ENCODE measurements around the gene KRT84. TPM values are rescaled to one million over a fixed set of nuclear protein-coding genes. Genes with fewer than 3 reads are reported as not detected.

The KRT84 gene
- total RNA-seq, 1 donor = not detected

- peak; percentile 60 for DNase-seq (ENCODE audit: insufficient read length, low spot score, missing footprints)
- Histone ChIP-seq H3K36me3 (ENCODE audit: insufficient read depth, low read length) (no peaks in the 10 kb centered on the region), H3K27me3 (ENCODE audit: insufficient read depth, low read length) (peaks cover 22% of the 10 kb centered on the region), H4K20me1 (ENCODE audit: insufficient read depth, low read length) (no peaks in the 10 kb centered on the region), H3K4me1 (ENCODE audit: insufficient read depth, low read length) (no peaks in the 10 kb centered on the region), H2AFZ (ENCODE audit: low read length) (no peak overlapping the region), H3K4me2 (ENCODE audit: insufficient read depth, low read length) (no peak overlapping the region), H3K9me3 (ENCODE audit: low read depth, low read length) (no peaks in the 10 kb centered on the region), H3K27ac (ENCODE audit: low read depth, low read length) (no peak overlapping the region), H3K79me2 (ENCODE audit: insufficient read depth, low read length) (no peaks in the 10 kb centered on the region), H3K4me3 (ENCODE audit: insufficient read depth, low read length) (no peak overlapping the region)
- no peak for TF ChIP-seq CTCF (IDR thresholded peaks at IDR 0.05; ENCODE audit: extremely low read depth, low read depth, low read length)
These were observed 25.8 kb downstream of the KRT84 start for GRCh38 chr12:52359621-52360061.

DNA sequence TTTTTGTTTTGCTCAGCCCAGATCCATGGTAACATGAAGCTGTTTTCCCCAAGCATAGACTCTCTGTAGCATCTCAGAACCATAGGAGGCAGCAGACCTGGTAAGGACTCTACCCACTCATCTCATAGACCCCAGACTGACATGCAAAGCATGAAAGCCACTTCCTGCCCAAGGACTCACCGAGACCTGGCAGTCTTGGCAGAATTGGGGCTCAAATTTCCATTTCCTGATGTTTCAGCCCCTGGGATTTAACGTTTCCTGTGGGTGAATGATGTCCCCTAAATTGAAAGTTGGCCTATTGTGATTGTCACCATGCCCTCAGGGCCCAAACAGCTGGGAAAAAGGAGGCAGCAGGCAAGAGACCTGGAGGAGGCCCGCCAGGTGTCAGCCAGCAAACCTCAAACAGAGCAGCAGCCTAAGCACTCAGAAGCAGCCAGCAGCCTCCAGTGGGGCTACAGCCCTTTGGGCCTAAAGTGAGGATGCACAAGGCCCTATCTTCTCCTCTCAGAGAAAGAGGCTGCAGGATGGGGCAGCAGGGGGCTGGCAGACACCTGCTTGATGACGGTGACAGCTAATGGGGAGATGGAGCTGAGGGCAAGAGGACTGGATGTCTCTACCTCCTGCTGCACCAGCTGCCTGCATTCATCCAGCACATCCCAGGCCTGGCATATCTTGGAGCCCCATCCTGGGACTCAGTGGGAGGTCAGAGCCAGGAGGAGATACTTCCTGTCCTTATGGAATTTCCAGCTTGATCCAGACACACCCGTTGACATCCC lies 26.7 kb downstream of the KRT84 start:
- Histone ChIP-seq H3K79me2 (ENCODE audit: insufficient read depth, low read length) (no peaks in the 10 kb centered on the region), H4K20me1 (ENCODE audit: insufficient read depth, low read length) (no peaks in the 10 kb centered on the region), H3K4me2 (ENCODE audit: insufficient read depth, low read length) (no peak overlapping the region), H3K4me3 (ENCODE audit: insufficient read depth, low read length) (no peak overlapping the region), H2AFZ (ENCODE audit: low read length) (no peak overlapping the region), H3K27me3 (ENCODE audit: insufficient read depth, low read length) (peaks cover 28% of the 10 kb centered on the region), H3K9me3 (ENCODE audit: low read depth, low read length) (no peaks in the 10 kb centered on the region), H3K27ac (ENCODE audit: low read depth, low read length) (no peak overlapping the region), H3K36me3 (ENCODE audit: insufficient read depth, low read length) (no peaks in the 10 kb centered on the region), H3K4me1 (ENCODE audit: insufficient read depth, low read length) (no peaks in the 10 kb centered on the region)
- DNase-seq (ENCODE audit: insufficient read length, low spot score, missing footprints) = peak; percentile 52
- TF ChIP-seq CTCF (IDR thresholded peaks at IDR 0.05; ENCODE audit: extremely low read depth, low read depth, low read length) = no peak

DNA sequence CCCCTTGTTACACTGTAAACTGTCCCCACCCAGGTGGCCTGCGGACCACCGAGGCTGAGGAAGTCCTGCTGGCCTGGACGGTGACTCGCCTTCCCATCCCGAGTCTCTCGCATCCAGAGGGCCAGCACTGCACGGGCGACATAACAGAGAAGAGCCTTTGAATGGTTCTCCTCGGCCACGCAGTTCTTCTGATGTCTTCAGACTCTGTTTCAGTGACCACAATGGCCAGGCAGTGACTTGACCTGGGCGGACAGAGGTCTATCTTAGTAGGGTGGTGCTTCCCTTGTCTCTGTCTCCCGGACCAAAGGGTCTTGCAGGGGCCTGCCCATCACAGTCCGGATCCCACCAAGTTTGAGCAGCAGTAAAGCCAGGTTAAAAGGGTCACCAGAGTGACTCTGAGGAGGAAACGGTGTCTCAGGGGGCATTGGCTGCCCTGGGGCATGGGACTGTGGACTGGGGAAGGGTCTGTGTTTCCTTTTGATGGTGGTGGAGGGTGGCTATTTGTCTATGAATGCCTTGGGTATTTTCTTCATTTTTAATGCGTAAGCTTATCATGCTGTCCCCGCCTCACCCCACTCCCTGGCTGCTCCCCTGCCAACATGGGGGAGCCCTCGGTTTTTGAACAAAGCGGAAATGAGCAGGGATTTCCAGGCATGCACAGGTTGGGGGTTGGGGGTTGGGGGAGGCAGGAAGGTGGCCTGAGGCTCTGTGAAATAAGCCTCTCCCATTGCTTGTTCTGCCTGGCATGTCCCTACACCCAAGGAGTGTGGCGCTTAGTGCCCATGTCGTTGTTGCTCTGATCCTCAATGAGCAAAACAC lies 28.5 kb downstream of the KRT84 start:
- H3K4me1 ChIP-seq (ENCODE audit: insufficient read depth, low read length) = no peaks in the 10 kb centered on the region
- peak; percentile 65 for DNase-seq (ENCODE audit: insufficient read length, low spot score, missing footprints)
- H3K4me3 ChIP-seq (ENCODE audit: insufficient read depth, low read length) = no peak overlapping the region
- no peaks in the 10 kb centered on the region for H4K20me1 ChIP-seq (ENCODE audit: insufficient read depth, low read length)
- H2AFZ ChIP-seq (ENCODE audit: low read length) = no peak overlapping the region
- H3K27me3 ChIP-seq (ENCODE audit: insufficient read depth, low read length) = peaks cover 44% of the 10 kb centered on the region
- no peaks in the 10 kb centered on the region for H3K9me3 ChIP-seq (ENCODE audit: low read depth, low read length)
- no peak overlapping the region for H3K27ac ChIP-seq (ENCODE audit: low read depth, low read length)
- H3K79me2 ChIP-seq (ENCODE audit: insufficient read depth, low read length) = no peaks in the 10 kb centered on the region
- H3K36me3 ChIP-seq (ENCODE audit: insufficient read depth, low read length) = no peaks in the 10 kb centered on the region
- no peak for TF ChIP-seq CTCF (IDR thresholded peaks at IDR 0.05; ENCODE audit: extremely low read depth, low read depth, low read length)
- no peak overlapping the region for H3K4me2 ChIP-seq (ENCODE audit: insufficient read depth, low read length)
